GM18519 (cell line): ENCODE measurements around the gene PIH1D1.

Experiments used
- ATAC-seq: cut with Tn5 transposase; IDR thresholded peaks from one replicate; pipeline ENCODE4 v1.9.1; 2021; ENCODE audit warnings: mild to moderate bottlenecking, moderate library complexity; ENCODE audit not compliant: unreplicated experiment, low FRiP score

The PIH1D1 gene

DNA sequence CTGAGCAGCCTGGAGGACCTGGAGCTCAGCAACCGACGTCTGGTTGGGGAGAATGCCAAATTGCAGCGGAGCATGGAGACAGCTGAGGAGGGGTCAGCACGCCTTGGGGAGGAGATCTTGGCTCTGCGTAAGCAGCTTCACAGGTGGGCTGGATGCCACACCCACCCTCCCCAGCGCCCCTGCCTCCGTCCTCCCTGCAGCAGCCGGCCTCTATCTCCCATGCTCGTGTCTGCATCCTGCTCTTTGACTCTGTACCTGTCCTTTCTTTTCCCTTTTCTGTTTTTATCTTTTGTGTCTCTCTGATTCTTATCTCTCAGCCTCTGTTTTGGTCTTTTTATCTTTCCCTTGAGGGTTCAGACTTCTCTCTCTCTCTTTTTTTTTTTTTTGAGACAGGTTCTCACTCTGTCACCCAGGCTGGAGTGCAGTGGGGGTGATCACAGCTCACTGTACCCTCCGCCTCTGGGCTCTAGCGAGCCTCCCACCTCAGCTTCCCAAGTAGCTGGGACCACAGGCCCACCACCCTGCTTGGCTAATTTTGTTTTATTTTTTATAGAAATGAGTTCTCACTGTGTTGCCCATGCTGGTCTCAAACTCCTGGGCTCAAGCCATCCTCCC is 53.5 kb downstream of the PIH1D1 start:
- ATAC-seq = no peak

DNA sequence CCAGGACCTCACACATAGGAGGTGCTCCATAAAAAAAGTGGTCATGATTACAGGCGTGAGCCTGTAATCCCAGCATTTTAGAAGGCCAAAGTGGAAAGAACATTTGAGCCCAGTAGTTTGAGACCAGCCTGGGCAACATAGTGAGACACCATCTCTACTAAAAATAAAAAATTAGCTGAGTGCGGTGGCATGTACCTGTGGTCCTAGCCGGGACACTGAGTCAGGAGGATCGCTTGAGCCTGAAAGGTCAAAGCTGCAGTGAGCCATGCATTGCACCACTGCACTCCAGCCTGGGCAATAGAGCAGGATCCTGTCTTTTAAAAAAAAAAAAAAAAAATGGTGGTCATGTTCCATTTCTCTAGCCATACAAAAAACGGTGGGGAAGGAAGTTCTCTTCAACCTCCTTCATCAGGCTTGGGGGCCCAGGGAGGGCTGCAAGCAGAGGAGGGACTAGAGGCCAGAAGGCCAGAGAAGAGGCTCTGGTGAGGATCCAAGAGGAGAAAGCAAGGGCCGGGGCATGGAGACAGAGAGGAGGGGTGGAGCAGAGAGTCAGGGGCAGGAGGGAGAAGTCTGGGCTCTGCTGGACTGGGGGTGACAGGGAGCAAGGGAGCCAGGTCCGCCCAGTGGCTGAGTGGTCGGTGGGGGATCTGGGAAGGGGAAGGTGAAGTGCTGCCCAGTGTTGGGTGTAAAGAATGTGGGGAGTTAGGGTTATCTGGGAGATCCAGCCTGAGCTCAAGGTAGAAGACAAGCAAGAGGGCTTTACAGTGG is 54.7 kb downstream of the PIH1D1 start:
- no peak for ATAC-seq
